Kidney epithelial cell (primary cell): ENCODE measurements around the gene MIOS. TPM values are rescaled to one million over a fixed set of nuclear protein-coding genes. Genes with fewer than 3 reads are reported as not detected.

Experiments
- DNase-seq: peaks from one replicate; pipeline ENCODE4 v3.0.0-alpha.2; 2010; ENCODE audit warnings: low read depth
- H3K27me3 ChIP-seq: 2 replicates; pipeline ENCODE4 v1.6.0; 2011; ENCODE audit warnings: low read length; ENCODE audit not compliant: control insufficient read depth, insufficient read depth
- H3K36me3 ChIP-seq: 2 replicates; pipeline ENCODE4 v1.5.1; 2011; ENCODE audit warnings: low read length; ENCODE audit not compliant: control insufficient read depth, insufficient read depth
- H3K4me3 ChIP-seq: 2 replicates; pipeline ENCODE4 v1.5.1; 2011; ENCODE audit warnings: low read depth, mild to moderate bottlenecking, control low read depth, low read length
- CTCF ChIP-seq: IDR thresholded peaks from 2 replicates; pipeline ENCODE4 v1.5.1; 2011; ENCODE audit warnings: mild to moderate bottlenecking, moderate library complexity, low read length, control low read depth, inconsistent platforms; ENCODE audit not compliant: insufficient read depth, poor library complexity, severe bottlenecking
- total RNA-seq: library from RNA; depleted of rRNA; stranded (reverse); fragments of >200 nt; gene quantifications from 2 replicates; pipeline ENCODE4 v1.2.3, GENCODE V29; 2015

MIOS gene
- total RNA-seq, 1 donor from 2014 or later = 41.9 TPM

GRCh38 chr7:7569615-7570014 is 2.9 kb downstream of the MIOS start:
- Histone ChIP-seq H3K36me3 (no peaks in the 10 kb centered on the region), H3K27me3 (no peaks in the 10 kb centered on the region), H3K4me3 (no peak overlapping the region)
- no peak for TF ChIP-seq CTCF
- DNase-seq = no peak

- no peak for DNase-seq
- no peaks in the 10 kb centered on the region for H3K36me3 ChIP-seq
- no peak overlapping the region for H3K4me3 ChIP-seq
- H3K27me3 ChIP-seq = no peaks in the 10 kb centered on the region
- TF ChIP-seq CTCF = no peak
These were observed 3.9 kb downstream of the MIOS start for GRCh38 chr7:7570584-7570983.

- Histone ChIP-seq H3K36me3 (no peaks in the 10 kb centered on the region), H3K27me3 (no peaks in the 10 kb centered on the region), H3K4me3 (no peak overlapping the region)
- no peak for TF ChIP-seq CTCF
- DNase-seq = no peak
These were observed 7.0 kb downstream of the MIOS start for GRCh38 chr7:7573701-7574100.

GRCh38 chr7:7576344-7576743 is 9.7 kb downstream of the MIOS start:
- H3K36me3 ChIP-seq = no peaks in the 10 kb centered on the region
- DNase-seq = no peak
- H3K4me3 ChIP-seq = no peak overlapping the region
- H3K27me3 ChIP-seq = no peaks in the 10 kb centered on the region
- TF ChIP-seq CTCF = no peak

GRCh38 chr7:7577888-7578287 is 11.2 kb downstream of the MIOS start:
- no peak overlapping the region for H3K4me3 ChIP-seq
- TF ChIP-seq CTCF = no peak
- no peak for DNase-seq
- H3K36me3 ChIP-seq = no peaks in the 10 kb centered on the region
- no peaks in the 10 kb centered on the region for H3K27me3 ChIP-seq

- no peak for TF ChIP-seq CTCF
- H3K27me3 ChIP-seq = no peaks in the 10 kb centered on the region
- H3K36me3 ChIP-seq = no peaks in the 10 kb centered on the region
- H3K4me3 ChIP-seq = no peak overlapping the region
- DNase-seq = no peak
These were observed 13.0 kb downstream of the MIOS start for GRCh38 chr7:7579638-7580037.
